PC-9 (cell line): ENCODE measurements around the gene RPS2. TPM values are rescaled to one million over a fixed set of nuclear protein-coding genes. Genes with fewer than 3 reads are reported as not detected.

Experiments used
- BruUV-seq: library from RNA; stranded (reverse); fragments of 400-500 nt; replicated peaks from 2 replicates; lab custom pipeline; 2021; lab: Mats Ljungman, UMichigan
- CTCF ChIA-PET: fragments of 300-600 bp; sonication (Branson Sonifier 250); formaldehyde crosslinking; loops from one replicate; lab custom pipeline; 2022; ENCODE audit warnings: antibody characterized with exemption; lab: Charles Lee
- POLR2A ChIA-PET: fragments of 300-600 bp; sonication (Branson Sonifier 250); formaldehyde crosslinking; loops from one replicate; lab custom pipeline; 2022; ENCODE audit warnings: antibody characterized with exemption; ENCODE audit not compliant: unreplicated experiment; lab: Charles Lee
- DNase-seq, 2 experiments: peaks; one replicate each; pipeline versions ENCODE4 v3.0.0 to v3.0.0-alpha.2; 2015 to 2022; ENCODE audit warnings: mixed read lengths in 1 of 2
- H2AFZ ChIP-seq: fragments of 200-600 bp; sonication (generic); 2 replicates; pipeline ENCODE4 v1.8.1; 2017; ENCODE audit warnings: antibody characterized with exemption
- H3F3A ChIP-seq: fragments of 200-600 bp; sonication (generic); 2 replicates; pipeline ENCODE4 v1.8.1; 2017; ENCODE audit warnings: antibody characterized with exemption, mild to moderate bottlenecking, low read depth; ENCODE audit not compliant: insufficient read depth
- H3K27ac ChIP-seq: fragments of 200-600 bp; sonication (generic); 2 replicates; pipeline ENCODE4 v1.6.1; 2016; ENCODE audit warnings: mixed run types
- H3K27me3 ChIP-seq: fragments of 200-600 bp; sonication (generic); 2 replicates; pipeline ENCODE4 v1.6.1; 2016; ENCODE audit warnings: low read depth, mixed run types; ENCODE audit not compliant: insufficient read depth
- H3K36me3 ChIP-seq: fragments of 200-600 bp; sonication (generic); 2 replicates; pipeline ENCODE4 v1.6.1; 2016; ENCODE audit warnings: low read depth, mixed run types
- H3K4me1 ChIP-seq: fragments of 200-600 bp; sonication (generic); replicated peaks from 2 replicates; pipeline ENCODE4 v1.6.1; 2016; ENCODE audit warnings: mixed run types; ENCODE audit not compliant: insufficient read depth
- H3K4me2 ChIP-seq: fragments of 200-600 bp; sonication (generic); 2 replicates; pipeline ENCODE4 v1.6.1; 2017; ENCODE audit warnings: mixed run types
- H3K4me3 ChIP-seq: fragments of 200-600 bp; sonication (generic); 2 replicates; pipeline ENCODE4 v1.6.1; 2016; ENCODE audit warnings: mixed run types
- H3K79me2 ChIP-seq: fragments of 200-600 bp; sonication (generic); 2 replicates; pipeline ENCODE4 v1.6.1; 2017; ENCODE audit warnings: low read depth, mixed run types
- H3K9me2 ChIP-seq: fragments of 200-600 bp; sonication (generic); 2 replicates; pipeline ENCODE4 v1.8.1; 2017; ENCODE audit warnings: mild to moderate bottlenecking; ENCODE audit not compliant: insufficient read depth
- H3K9me3 ChIP-seq: fragments of 200-600 bp; sonication (generic); 2 replicates; pipeline ENCODE4 v1.8.1; 2016; ENCODE audit warnings: low read depth; ENCODE audit not compliant: insufficient read depth
- H4K20me1 ChIP-seq: fragments of 200-600 bp; sonication (generic); 2 replicates; pipeline ENCODE4 v1.8.1; 2017; ENCODE audit not compliant: insufficient read depth
- EZH2 ChIP-seq: fragments of 200-600 bp; sonication (generic); IDR thresholded peaks from 2 replicates; pipeline ENCODE4 v1.8.0; 2017; ENCODE audit warnings: antibody characterized with exemption, low read depth
- intact Hi-C: fragments of 100-400 bp; cut with micrococcal nuclease; formaldehyde crosslinking; loops from one replicate; pipeline ENCODE4 v1.10.0; 2022; ENCODE audit not compliant: unreplicated experiment
- total RNA-seq: library from RNA; stranded (reverse); gene quantifications from 2 replicates; pipeline ENCODE4 v1.2.3, GENCODE V29; 2021
- TF ChIP-seq, protein P1 (sequence below): fragments of 200-600 bp; sonication (generic); conservative IDR thresholded peaks from 2 replicates; pipeline ENCODE4 v1.6.1; 2017; ENCODE audit warnings: mixed run types, antibody characterized with exemption, mild to moderate bottlenecking, moderate library complexity

The RPS2 gene
- total RNA-seq, 1 experiment from 2014 or later, result 3,808 TPM

DNA sequence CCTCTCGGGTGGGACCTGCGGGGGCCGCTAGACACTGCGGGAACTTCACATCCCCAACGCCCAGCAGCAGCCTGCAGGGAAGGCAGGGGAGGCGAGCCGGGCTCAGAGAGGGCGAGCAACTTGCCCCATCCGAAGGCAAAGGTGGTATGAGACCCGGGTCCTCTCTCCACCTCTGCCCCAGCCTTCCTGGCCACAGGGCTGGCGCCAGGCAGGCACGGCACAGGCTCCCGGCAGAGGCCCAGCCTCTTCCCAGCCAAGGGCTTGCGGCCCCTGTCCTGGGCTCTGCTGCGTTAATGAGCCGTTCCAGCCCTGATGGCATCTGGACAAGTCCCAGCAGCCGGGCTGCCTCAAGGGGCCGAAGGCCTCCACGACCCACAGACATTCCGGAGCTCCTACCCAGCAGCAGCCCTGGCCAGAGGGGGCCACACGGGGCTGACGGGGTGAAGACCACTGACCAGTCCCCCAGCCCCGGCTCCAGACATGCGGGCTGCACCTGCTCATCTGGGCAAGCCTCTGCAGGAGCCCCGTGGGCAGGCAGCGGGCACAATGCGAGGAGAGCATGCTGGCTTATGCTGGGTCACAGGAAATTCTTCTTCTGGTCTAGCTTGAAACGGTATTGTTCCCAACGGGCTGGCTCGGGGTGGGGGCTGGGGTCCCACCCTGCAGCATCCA lies 45.2 kb downstream of the RPS2 start:
- no peaks in the 10 kb centered on the region for H3K9me3 ChIP-seq
- ChIA-PET CTCF (no interaction called here), POLR2A (no interaction called here)
- DNase-seq, result no peak
- no peaks in the 10 kb centered on the region for H3K79me2 ChIP-seq
- intact Hi-C loops, result no loop called here
- peaks cover 35% of the 10 kb centered on the region; the same call in 1 of the 2 replicates for H3K27me3 ChIP-seq
- no peaks in the 10 kb centered on the region for H3K36me3 ChIP-seq
- H3F3A ChIP-seq, result peaks cover 20% of the 10 kb centered on the region; the same call in 1 of the 2 replicates
- H4K20me1 ChIP-seq, result no peaks in the 10 kb centered on the region
- no peak overlapping the region for H3K4me3 ChIP-seq
- H3K27ac ChIP-seq, result no peak overlapping the region
- no peaks in the 10 kb centered on the region for H3K9me2 ChIP-seq
- H3K4me1 ChIP-seq, result peaks cover 16% of the 10 kb centered on the region
- no peak overlapping the region for H3K4me2 ChIP-seq
- no peak overlapping the region for H2AFZ ChIP-seq
- no TSS peak for BruUV-seq
- TF ChIP-seq, protein P1, sequence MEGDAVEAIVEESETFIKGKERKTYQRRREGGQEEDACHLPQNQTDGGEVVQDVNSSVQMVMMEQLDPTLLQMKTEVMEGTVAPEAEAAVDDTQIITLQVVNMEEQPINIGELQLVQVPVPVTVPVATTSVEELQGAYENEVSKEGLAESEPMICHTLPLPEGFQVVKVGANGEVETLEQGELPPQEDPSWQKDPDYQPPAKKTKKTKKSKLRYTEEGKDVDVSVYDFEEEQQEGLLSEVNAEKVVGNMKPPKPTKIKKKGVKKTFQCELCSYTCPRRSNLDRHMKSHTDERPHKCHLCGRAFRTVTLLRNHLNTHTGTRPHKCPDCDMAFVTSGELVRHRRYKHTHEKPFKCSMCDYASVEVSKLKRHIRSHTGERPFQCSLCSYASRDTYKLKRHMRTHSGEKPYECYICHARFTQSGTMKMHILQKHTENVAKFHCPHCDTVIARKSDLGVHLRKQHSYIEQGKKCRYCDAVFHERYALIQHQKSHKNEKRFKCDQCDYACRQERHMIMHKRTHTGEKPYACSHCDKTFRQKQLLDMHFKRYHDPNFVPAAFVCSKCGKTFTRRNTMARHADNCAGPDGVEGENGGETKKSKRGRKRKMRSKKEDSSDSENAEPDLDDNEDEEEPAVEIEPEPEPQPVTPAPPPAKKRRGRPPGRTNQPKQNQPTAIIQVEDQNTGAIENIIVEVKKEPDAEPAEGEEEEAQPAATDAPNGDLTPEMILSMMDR, result no peak
- TF ChIP-seq EZH2, result no peak

DNA sequence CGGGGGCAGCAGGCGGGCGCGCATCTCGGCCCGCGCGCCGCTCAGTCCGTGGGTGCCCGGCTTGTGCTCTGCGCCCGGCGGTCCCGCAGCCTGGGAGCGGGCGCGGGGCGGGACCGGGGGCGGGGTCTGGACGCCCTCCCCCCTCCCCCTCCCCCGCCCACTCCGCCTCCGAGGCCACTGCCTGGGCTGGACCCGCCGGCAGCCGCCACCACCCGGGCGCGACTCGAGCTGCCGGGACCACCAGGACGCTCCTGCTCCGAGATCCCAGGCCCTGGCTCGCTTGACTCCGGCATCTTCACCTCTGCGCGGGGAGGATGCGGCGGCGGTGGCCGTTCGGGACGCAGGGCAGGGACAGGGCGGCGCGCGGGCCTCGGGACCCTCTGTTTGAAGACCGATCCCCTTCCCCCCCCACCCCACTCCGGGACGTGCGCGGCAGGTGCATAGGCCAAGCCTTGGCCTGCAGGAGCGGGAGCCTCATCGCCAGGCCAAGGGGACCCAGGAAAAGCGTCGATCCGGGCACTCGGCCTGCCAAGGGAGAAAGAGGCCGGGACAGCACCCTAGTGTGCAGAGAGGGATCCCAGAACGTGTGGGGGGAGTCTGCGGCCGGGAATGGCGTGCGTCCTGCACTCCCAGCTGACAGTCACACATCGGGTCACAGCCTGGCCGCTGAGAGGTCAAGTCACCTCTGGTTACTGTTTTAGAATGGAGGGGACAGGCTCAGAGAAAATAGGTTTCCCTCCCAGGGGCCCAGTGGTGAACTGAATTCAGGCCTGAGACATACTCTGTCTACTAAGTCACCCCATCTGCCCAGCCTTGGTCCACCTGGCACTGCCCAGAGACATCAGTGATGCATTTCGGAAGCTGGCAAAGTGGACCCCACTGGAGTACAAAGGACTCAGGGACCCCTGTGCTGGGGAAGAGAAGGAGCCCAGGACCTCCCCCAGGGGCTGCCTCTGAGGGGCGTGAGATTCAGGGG lies 46.0 kb downstream of the RPS2 start, which contains the start of gene HS3ST6:
TSS of gene HS3ST6 (minus strand) at position 65 of the 976 bp plus-strand sequence. CDS start 92 bp downstream, outside the sequence.
- Histone ChIP-seq H3K9me2 (no peaks in the 10 kb centered on the region), H3K27ac (no peak within 1 kb of the TSS), H3K4me1 (peaks cover 16% of the 10 kb centered on the region), H4K20me1 (no peaks in the 10 kb centered on the region), H3K36me3 (no peaks in the 10 kb centered on the region), H3K9me3 (no peaks in the 10 kb centered on the region), H3K27me3 (peaks cover 35% of the 10 kb centered on the region; the same call in 1 of the 2 replicates), H2AFZ (no peak within 1 kb of the TSS), H3K79me2 (no peaks in the 10 kb centered on the region), H3K4me3 (no peak within 1 kb of the TSS), H3K4me2 (no peak within 1 kb of the TSS), H3F3A (peaks cover 12% of the 10 kb centered on the region; the same call in 1 of the 2 replicates)
- ChIA-PET CTCF (no interaction called here), POLR2A (no interaction called here)
- DNase-seq, result no peak
- TF ChIP-seq, protein P1, result no peak
- TF ChIP-seq EZH2, result no peak
- BruUV-seq, result no TSS peak
- intact Hi-C loops, result no loop called here

DNA sequence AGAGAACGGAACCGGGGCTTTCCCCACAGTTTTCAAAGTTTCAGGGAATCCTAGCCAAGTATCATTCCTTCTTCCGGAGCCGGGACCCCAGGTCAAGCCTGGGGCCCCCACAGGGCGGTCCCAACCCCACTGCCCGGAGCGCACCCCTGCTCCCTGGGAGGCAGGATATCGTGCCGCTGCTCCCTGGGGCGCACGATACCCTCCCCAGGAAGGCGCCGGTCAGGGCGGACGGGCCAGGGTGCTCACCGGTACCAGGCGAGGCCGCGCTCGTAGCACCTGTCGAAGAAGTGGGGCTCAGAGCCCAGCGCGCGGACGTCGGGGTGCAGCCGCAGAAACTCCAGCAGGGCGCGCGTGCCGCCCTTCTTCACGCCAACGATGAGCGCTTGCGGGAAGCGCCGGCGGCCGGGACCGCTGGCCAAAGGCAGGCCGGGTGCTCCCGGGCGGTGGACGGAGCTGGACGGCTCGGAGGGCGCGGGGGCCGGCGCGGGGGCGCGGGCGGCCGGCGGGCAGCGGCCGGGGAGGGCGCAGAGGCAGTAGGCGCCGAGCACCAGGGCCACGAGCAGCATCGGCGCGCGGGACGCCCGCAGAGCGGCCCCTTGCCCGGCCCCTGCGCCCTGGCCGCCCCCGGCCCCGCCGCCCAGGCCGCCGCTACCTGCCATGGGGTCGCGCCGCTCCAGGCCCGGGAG lies 46.8 kb downstream of the RPS2 start:
- intact Hi-C loops, result no loop called here
- Histone ChIP-seq H3K27ac (no peak overlapping the region), H4K20me1 (no peaks in the 10 kb centered on the region), H3K79me2 (no peaks in the 10 kb centered on the region), H3K4me3 (no peak overlapping the region), H3K9me3 (no peaks in the 10 kb centered on the region), H3K27me3 (peaks cover 35% of the 10 kb centered on the region; the same call in 1 of the 2 replicates), H3K36me3 (no peaks in the 10 kb centered on the region), H3K9me2 (no peaks in the 10 kb centered on the region), H3K4me2 (no peak overlapping the region), H2AFZ (no peak overlapping the region), H3K4me1 (peaks cover 16% of the 10 kb centered on the region), H3F3A (peaks cover 9% of the 10 kb centered on the region; the same call in 1 of the 2 replicates)
- CTCF ChIA-PET, result no interaction called here
- DNase-seq, result no peak
- no TSS peak for BruUV-seq
- TF ChIP-seq, protein P1, result no peak
- no peak for TF ChIP-seq EZH2
- POLR2A ChIA-PET, result no interaction called here
